ENCODE measurements around the gene PIR. TPM values are rescaled to one million over a fixed set of nuclear protein-coding genes. Genes with fewer than 3 reads are reported as not detected.
A peak's percentile ranks its signal among the peaks of the same experiment; 100 is the strongest.

PIR gene
- total RNA-seq, 4 donors from 2014 or later, result 32.9 to 70.2 (median 48.8) TPM

DNA sequence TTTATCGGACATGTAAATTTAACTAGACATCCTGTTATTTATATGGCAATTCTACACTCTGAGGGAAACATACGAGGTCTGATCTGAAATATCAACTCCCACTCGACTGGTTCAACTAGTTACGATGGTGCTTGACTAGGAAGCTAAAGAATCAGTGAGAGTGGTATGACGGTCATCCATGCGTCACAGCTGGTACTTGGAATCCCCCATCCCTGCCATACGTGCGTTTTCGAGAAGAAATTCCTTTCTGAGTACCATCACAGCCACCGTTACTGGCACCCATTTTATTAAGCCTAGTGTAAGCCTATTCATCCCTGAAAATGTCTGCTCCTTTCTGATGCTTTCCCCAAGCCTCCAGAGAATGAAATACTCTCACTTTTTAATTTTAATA, 157.1 kb downstream of the PIR start:
- peaks cover 0 to 4% of the 10 kb centered on the region in 2 donors for H3K4me1 ChIP-seq
- DNase-seq, result peak; percentile 39 to 42
- WGBS, 2 donors, result 0% methylated on average over 10 of the region's 10 CpGs
- no peaks in the 10 kb centered on the region for H3K9me3 ChIP-seq
- H3K27me3 ChIP-seq, result no peaks in the 10 kb centered on the region
- H3K4me3 ChIP-seq (replicated peaks in 1 of 3), result peak overlapping the region in 2 of 3 donors; percentile 1 to 23
- no peak for TF ChIP-seq POLR2A (IDR thresholded peaks at IDR 0.05)
- TF ChIP-seq, protein P1, sequence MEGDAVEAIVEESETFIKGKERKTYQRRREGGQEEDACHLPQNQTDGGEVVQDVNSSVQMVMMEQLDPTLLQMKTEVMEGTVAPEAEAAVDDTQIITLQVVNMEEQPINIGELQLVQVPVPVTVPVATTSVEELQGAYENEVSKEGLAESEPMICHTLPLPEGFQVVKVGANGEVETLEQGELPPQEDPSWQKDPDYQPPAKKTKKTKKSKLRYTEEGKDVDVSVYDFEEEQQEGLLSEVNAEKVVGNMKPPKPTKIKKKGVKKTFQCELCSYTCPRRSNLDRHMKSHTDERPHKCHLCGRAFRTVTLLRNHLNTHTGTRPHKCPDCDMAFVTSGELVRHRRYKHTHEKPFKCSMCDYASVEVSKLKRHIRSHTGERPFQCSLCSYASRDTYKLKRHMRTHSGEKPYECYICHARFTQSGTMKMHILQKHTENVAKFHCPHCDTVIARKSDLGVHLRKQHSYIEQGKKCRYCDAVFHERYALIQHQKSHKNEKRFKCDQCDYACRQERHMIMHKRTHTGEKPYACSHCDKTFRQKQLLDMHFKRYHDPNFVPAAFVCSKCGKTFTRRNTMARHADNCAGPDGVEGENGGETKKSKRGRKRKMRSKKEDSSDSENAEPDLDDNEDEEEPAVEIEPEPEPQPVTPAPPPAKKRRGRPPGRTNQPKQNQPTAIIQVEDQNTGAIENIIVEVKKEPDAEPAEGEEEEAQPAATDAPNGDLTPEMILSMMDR (IDR thresholded peaks at IDR 0.05), result no peak
- intact Hi-C loops (cut with DNase I), result loop anchor here (10.0 kb wide), 1 partner anchor 339 kb away; no protein-coding TSS in a partner anchor
- no peaks in the 10 kb centered on the region for H3K36me3 ChIP-seq
- peak overlapping the region; percentile 50 to 83 (median 55) for H3K27ac ChIP-seq

DNA sequence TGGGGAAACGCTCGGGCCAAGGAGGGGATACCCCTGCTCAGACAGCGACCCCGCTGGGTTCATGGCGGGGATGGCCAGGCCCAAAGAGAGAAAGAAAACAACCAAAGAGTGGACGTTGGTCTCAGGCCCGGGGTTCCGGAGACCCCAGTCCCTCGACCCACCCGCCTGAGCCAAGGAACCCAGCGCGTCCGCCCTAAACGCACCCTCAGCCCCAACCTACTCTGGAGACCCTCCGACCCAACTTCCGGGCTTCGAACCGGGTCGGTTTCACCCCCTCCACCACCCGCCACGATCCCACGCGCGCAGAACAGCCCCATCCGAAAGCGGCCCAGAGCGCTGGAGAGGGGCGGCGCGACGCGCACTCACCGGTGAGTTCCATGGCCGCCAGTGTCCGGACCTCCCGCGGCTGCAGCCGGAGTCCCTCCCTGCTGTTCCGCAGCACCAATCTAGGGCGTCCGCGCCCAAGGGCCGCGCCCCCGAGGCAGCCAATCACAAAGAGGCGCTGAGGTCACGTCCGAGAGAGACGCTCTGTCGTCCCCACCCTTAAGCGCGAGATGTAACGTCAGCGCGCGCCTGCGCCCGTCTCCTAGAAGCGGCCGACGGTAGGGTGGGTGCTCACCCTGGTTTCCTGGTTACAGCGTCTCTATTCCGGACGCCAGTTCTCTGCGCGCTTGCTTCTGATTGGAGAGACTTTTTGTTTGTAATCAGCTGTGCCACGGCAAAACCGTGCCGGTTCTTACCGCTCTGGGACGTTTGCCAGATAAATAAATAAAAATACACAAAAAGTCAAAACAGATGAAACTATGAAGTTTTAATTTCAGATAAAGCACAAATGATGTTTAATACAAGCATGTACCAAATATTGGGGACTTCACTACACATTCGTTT, 157.8 kb downstream of the PIR start, which contains the start of gene PIGA:
Gene PIGA (minus strand): TSS at position 389 of the 888 bp plus-strand sequence. CDS start 3,593 bp downstream, outside the sequence.
- peak within 1 kb of the TSS in 2 of 3 donors; percentile 49 to 75 for H3K4me3 ChIP-seq (replicated peaks in 1 of 3)
- WGBS, 2 donors, result 0 to 2% methylated on average over 9 to 11 of the region's 72 CpGs
- H3K27me3 ChIP-seq, result no peaks in the 10 kb centered on the region
- intact Hi-C loops (cut with DNase I), result loop anchor here (10.0 kb wide), 1 partner anchor 339 kb away; no protein-coding TSS in a partner anchor
- H3K9me3 ChIP-seq, result no peaks in the 10 kb centered on the region
- no peaks in the 10 kb centered on the region for H3K36me3 ChIP-seq
- DNase-seq, result peak; percentile 94 to 96
- TF ChIP-seq, protein P1 (IDR thresholded peaks at IDR 0.05), result no peak
- TF ChIP-seq POLR2A (IDR thresholded peaks at IDR 0.05), result peak in 1 of 2 donors; percentile 91
- peak within 1 kb of the TSS; percentile 66 to 85 (median 72) for H3K27ac ChIP-seq
- peaks cover 0 to 4% of the 10 kb centered on the region in 2 donors for H3K4me1 ChIP-seq

Other genes starting within 250 kb of the PIR start
- gene ASB9, start 223.2 kb downstream of the PIR start, total RNA-seq, result 1 to 10 TPM; 1.4 to 3.0 (median 2.2) TPM
- gene ASB11, start 177.7 kb downstream of the PIR start, total RNA-seq, result under 1 TPM in 1 of 4 donors, not detected in 3; 0.20 TPM
- 10 to 100 TPM; 12.1 to 27.2 (median 15.4) TPM for gene PIGA, start 157.8 kb downstream of the PIR start, total RNA-seq
- gene VEGFD, start 108.9 kb downstream of the PIR start, total RNA-seq, result 1 to 10 TPM; 1.7 to 7.4 (median 1.9) TPM
- gene BMX, start 7.5 kb upstream of the PIR start, total RNA-seq, result 1 to 10 TPM; 1.3 to 8.0 (median 3.4) TPM
- 10 to 100 TPM in 2 of 4 donors, 1 to 10 TPM in 2; 3.5 to 14.6 (median 10.1) TPM for gene ACE2, start 107.6 kb upstream of the PIR start, total RNA-seq
- gene CLTRN, start 171.5 kb upstream of the PIR start, total RNA-seq, result 1 to 10 TPM in 2 of 4 donors, under 1 TPM in 2; 0.40 to 2.9 (median 1.2) TPM
- 10 to 100 TPM in 3 of 4 donors, 1 to 10 TPM in 1; 9.9 to 31.6 (median 14.9) TPM for gene CA5B, start 244.9 kb upstream of the PIR start, total RNA-seq